ENCODE measurements around the gene MYT1. TPM values are rescaled to one million over a fixed set of nuclear protein-coding genes. Genes with fewer than 3 reads are reported as not detected.

The MYT1 gene
- total and polyA plus RNA-seq, 9 of the 15 experiments (the other 6 are each of a cell fraction or from before 2014, with no cell fraction given) = 0.02 to 0.12 (median 0.06) TPM; not detected in 4

GRCh38 chr20:64255361-64256281, 91.4 kb downstream of the MYT1 start, which contains the start of gene PCMTD2 (continued):
- TF ChIP-seq RBM34 (IDR thresholded peaks at IDR 0.05; ENCODE audit: borderline replicate concordance, insufficient read depth, low read length) (no peak), SP1 (CRISPR knock-in tag; IDR thresholded peaks at IDR 0.05) (peak; percentile 71; the same call in 1 of the 2 replicates), YY1 (IDR thresholded peaks at IDR 0.05; ENCODE audit: borderline replicate concordance in 1 of 3, control insufficient read depth in 1 of 3, extremely low read depth in 1 of 3, insufficient read depth in 3 of 3, insufficient read length in 1 of 3, insufficient replicate concordance in 2 of 3, low read depth in 1 of 3, low read length in 2 of 3) (peak; percentile 17 to 64 (median 47)), ZNF140 (CRISPR knock-in tag; IDR thresholded peaks at IDR 0.05) (no peak), TRIM28 (IDR thresholded peaks at IDR 0.05) (peak; percentile 49; the same call in 1 of the 2 replicates), KDM5B (IDR thresholded peaks at IDR 0.05; ENCODE audit: insufficient replicate concordance, low read depth, low read length) (peak; percentile 57), NFE2 (IDR thresholded peaks at IDR 0.05; ENCODE audit: low read depth) (no peak), ZNF431 (CRISPR knock-in tag; IDR thresholded peaks at IDR 0.05) (peak; percentile 85; the same call in 1 of the 2 replicates), ZBTB12 (CRISPR knock-in tag; IDR thresholded peaks at IDR 0.05) (no peak), MYBL2 (IDR thresholded peaks at IDR 0.05; ENCODE audit: low read depth) (no peak), MYBL2 (CRISPR knock-in tag; IDR thresholded peaks at IDR 0.05; ENCODE audit: borderline replicate concordance) (no peak)
- TF ChIP-seq, protein P1, sequence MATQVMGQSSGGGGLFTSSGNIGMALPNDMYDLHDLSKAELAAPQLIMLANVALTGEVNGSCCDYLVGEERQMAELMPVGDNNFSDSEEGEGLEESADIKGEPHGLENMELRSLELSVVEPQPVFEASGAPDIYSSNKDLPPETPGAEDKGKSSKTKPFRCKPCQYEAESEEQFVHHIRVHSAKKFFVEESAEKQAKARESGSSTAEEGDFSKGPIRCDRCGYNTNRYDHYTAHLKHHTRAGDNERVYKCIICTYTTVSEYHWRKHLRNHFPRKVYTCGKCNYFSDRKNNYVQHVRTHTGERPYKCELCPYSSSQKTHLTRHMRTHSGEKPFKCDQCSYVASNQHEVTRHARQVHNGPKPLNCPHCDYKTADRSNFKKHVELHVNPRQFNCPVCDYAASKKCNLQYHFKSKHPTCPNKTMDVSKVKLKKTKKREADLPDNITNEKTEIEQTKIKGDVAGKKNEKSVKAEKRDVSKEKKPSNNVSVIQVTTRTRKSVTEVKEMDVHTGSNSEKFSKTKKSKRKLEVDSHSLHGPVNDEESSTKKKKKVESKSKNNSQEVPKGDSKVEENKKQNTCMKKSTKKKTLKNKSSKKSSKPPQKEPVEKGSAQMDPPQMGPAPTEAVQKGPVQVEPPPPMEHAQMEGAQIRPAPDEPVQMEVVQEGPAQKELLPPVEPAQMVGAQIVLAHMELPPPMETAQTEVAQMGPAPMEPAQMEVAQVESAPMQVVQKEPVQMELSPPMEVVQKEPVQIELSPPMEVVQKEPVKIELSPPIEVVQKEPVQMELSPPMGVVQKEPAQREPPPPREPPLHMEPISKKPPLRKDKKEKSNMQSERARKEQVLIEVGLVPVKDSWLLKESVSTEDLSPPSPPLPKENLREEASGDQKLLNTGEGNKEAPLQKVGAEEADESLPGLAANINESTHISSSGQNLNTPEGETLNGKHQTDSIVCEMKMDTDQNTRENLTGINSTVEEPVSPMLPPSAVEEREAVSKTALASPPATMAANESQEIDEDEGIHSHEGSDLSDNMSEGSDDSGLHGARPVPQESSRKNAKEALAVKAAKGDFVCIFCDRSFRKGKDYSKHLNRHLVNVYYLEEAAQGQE (IDR thresholded peaks at IDR 0.05; ENCODE audit: borderline replicate concordance) = 0 out of 2 replicates have a peak, but pooled peaks have one; percentile 20
- TF ChIP-seq, protein P1 (CRISPR knock-in tag; IDR thresholded peaks at IDR 0.05; ENCODE audit: low read depth) = peak; percentile 66; the same call in 1 of the 2 replicates
- TF ChIP-seq, protein P2, sequence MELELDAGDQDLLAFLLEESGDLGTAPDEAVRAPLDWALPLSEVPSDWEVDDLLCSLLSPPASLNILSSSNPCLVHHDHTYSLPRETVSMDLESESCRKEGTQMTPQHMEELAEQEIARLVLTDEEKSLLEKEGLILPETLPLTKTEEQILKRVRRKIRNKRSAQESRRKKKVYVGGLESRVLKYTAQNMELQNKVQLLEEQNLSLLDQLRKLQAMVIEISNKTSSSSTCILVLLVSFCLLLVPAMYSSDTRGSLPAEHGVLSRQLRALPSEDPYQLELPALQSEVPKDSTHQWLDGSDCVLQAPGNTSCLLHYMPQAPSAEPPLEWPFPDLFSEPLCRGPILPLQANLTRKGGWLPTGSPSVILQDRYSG (tag; conservative IDR thresholded peaks at IDR 0.05; ENCODE audit: low read depth) = 0 out of 2 replicates have a peak, but pooled peaks have one; percentile 23
